ENCODE data around the gene ARL15. TPM values are rescaled to one million over a fixed set of nuclear protein-coding genes. Genes with fewer than 3 reads are reported as not detected.

The ARL15 gene
- total and polyA plus RNA-seq, 2 of the 8 experiments (the other 6 are each of a cell fraction or from before 2014, with no cell fraction given): 9.9 to 21.2 TPM

DNA sequence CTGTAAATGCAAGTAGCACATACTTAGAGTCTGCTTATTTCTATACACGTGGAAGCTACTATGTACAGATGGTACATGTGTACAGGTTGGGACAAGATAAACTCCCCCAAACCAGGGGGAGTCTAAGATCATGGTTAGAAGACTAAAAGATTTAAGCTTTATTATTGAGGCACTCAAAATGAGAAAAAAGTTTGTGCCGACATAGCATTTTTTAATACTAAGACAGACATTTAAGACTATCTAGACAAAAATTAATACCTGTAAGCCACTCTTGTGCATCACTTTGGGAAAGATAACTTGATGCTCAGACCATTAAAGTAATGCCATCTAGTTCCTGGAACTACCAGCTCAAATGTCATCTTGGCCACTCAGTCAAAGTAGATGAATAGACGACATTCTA lies 279.4 kb downstream of the ARL15 start:
- Histone ChIP-seq H2AFZ (ENCODE audit: low read length) (no peak overlapping the region), H3K18ac (ENCODE audit: extremely low read depth, low read length) (no peak overlapping the region), H2BK120ac (replicated peaks; ENCODE audit: low read depth, low read length) (no peak overlapping the region), H3K23ac (ENCODE audit: insufficient read length) (no peak overlapping the region), H3K4me3 (ENCODE audit: extremely low read depth in 1 of 4, insufficient read depth in 2 of 4, low read depth in 3 of 4, low read length in 4 of 4) (no peak overlapping the region), H3K23me2 (ENCODE audit: low read depth, low read length) (no peaks in the 10 kb centered on the region), H3K79me2 (ENCODE audit: control insufficient read depth in 1 of 2, insufficient read depth in 2 of 2, low read length in 2 of 2) (no peaks in the 10 kb centered on the region), H3K4me2 (ENCODE audit: insufficient read depth in 1 of 2, low read depth in 2 of 2, low read length in 2 of 2) (no peak overlapping the region), H3K27me3 (replicated peaks in 1 of 4; ENCODE audit: control insufficient read depth in 3 of 4, extremely low read depth in 1 of 4, insufficient read depth in 3 of 4, low read length in 3 of 4) (no peaks in the 10 kb centered on the region), H3K79me1 (ENCODE audit: low read depth, low read length) (no peaks in the 10 kb centered on the region), H2AK5ac (ENCODE audit: low read depth, low read length) (no peak overlapping the region), H3K36me3 (ENCODE audit: control insufficient read depth in 2 of 4, insufficient read depth in 4 of 4, low read length in 3 of 4) (no peaks in the 10 kb centered on the region), H3K9ac (replicated peaks in 1 of 4; ENCODE audit: extremely low read depth in 1 of 4, low read depth in 3 of 4, low read length in 3 of 4) (no peak overlapping the region), H3K56ac (replicated peaks; ENCODE audit: insufficient read length, low read depth, low read length) (no peak overlapping the region), H2BK12ac (ENCODE audit: low read depth, low read length) (no peak overlapping the region), H3K27ac (ENCODE audit: low read depth, low read length) (no peak overlapping the region), H3K4ac (replicated peaks; ENCODE audit: insufficient read length, low read depth, low read length) (no peak overlapping the region), H2BK20ac (ENCODE audit: low read length) (no peak overlapping the region), H3K14ac (ENCODE audit: insufficient read length) (no peak overlapping the region), H4K5ac (ENCODE audit: insufficient read length, low read depth, low read length) (no peak overlapping the region), H3K4me1 (replicated peaks in 1 of 4; ENCODE audit: control insufficient read depth in 3 of 4, insufficient read depth in 4 of 4, low read length in 3 of 4) (no peaks in the 10 kb centered on the region), H4K20me1 (replicated peaks in 1 of 2; ENCODE audit: control insufficient read depth in 1 of 2, insufficient read depth in 2 of 2, low read length in 2 of 2) (no peaks in the 10 kb centered on the region), H4K8ac (ENCODE audit: extremely low read depth, insufficient read depth, low read length) (no peak overlapping the region), H3K9me3 (ENCODE audit: insufficient read depth in 2 of 2, low read depth in 1 of 2, low read length in 1 of 2) (no peaks in the 10 kb centered on the region), H2BK5ac (ENCODE audit: low read depth, low read length) (no peak overlapping the region), H2BK15ac (ENCODE audit: low read length) (no peak overlapping the region), H4K91ac (replicated peaks; ENCODE audit: insufficient read length, low read length) (no peak overlapping the region)
- ChIA-PET CTCF (ENCODE audit: partially characterized antibody) (interaction anchor here (0.5 to 1.5 kb wide), 5 partner anchors 12 to 498 kb away, joined by 3 to 6 read pairs (median 3); no protein-coding TSS in a partner anchor), POLR2A (ENCODE audit: partially characterized antibody) (no interaction called here)
- FAIRE-seq (no peak), DNase-seq (ENCODE audit: low read depth in 1 of 2, low spot score in 2 of 2) (no peak)
- no peak for TF ChIP-seq POLR2AphosphoS5 (IDR thresholded peaks at IDR 0.05; ENCODE audit: low read depth, low read length)
- no peak for TF ChIP-seq SUZ12 (IDR thresholded peaks at IDR 0.05; ENCODE audit: low read length)
- TF ChIP-seq MAFK (IDR thresholded peaks at IDR 0.05; ENCODE audit: low read depth, low read length): peak; percentile 70; the same call in 1 of the 2 replicates
- 84% methylated on average over 3 of the region's 3 CpGs; no CpG with 5 or more reads in 1 of the 2 experiments for WGBS, 2 experiments (ENCODE audit: extremely low coverage in 1 of 2, insufficient coverage in 1 of 2, insufficient read length in 1 of 2, insufficient replicate concordance in 2 of 2, low coverage in 1 of 2, low lambda C conversion rate in 2 of 2, missing lambda C conversion rate in 1 of 2)

Data from H1 (cell line).